Measurements from ENCODE around the gene ZNF423.

The ZNF423 gene

GRCh38 chr16:49439050-49439449 is 416.9 kb downstream of the ZNF423 start:
- no peaks in the 10 kb centered on the region for H3K79me2 ChIP-seq (ENCODE audit: low read length)
- no peaks in the 10 kb centered on the region for H3K9me3 ChIP-seq (replicated peaks; ENCODE audit: insufficient read depth, low read length)
- H3F3A ChIP-seq (ENCODE audit: insufficient read depth, low read length), result 0 out of 2 replicates have a peak, but pooled peaks cover 3% of the 10 kb centered on the region
- H2AFZ ChIP-seq (ENCODE audit: low read length), result no peak overlapping the region
- no peaks in the 10 kb centered on the region for H3K36me3 ChIP-seq (replicated peaks; ENCODE audit: insufficient read depth, low read length)
- no peaks in the 10 kb centered on the region for H3K27me3 ChIP-seq (replicated peaks; ENCODE audit: insufficient read depth, low read length)
- no peak overlapping the region for H3K9ac ChIP-seq (ENCODE audit: low read length)
- no peak overlapping the region for H3K4me2 ChIP-seq (ENCODE audit: low read depth, low read length)
- H4K20me1 ChIP-seq (ENCODE audit: insufficient read depth, low read length), result no peaks in the 10 kb centered on the region
- H3K27ac ChIP-seq (ENCODE audit: low read length), result no peak overlapping the region
- H3K9me2 ChIP-seq (replicated peaks; ENCODE audit: insufficient read depth, low read length), result no peaks in the 10 kb centered on the region
- peaks cover 22% of the 10 kb centered on the region for H3K4me1 ChIP-seq (ENCODE audit: low read length)
- no peak for DNase-seq
- no peak overlapping the region for H3K4me3 ChIP-seq (ENCODE audit: low read length)
- TF ChIP-seq CTCF (IDR thresholded peaks at IDR 0.05; ENCODE audit: low read length), result no peak
- TF ChIP-seq EZH2phosphoT487 (IDR thresholded peaks at IDR 0.05; ENCODE audit: low read length), result no peak
- no peak for TF ChIP-seq EZH2 (optimal IDR thresholded peaks at IDR 0.05; ENCODE audit: low read depth, low read length)

Data from MM.1S (cell line).